Esophagus muscularis mucosa (tissue), 4 donors: ENCODE results near the gene PIBF1. TPM values are rescaled to one million over a fixed set of nuclear protein-coding genes. Genes with fewer than 3 reads are reported as not detected.

Experiments
- DNase-seq: peaks from one replicate; pipeline ENCODE4 v3.0.0-alpha.2; 2017; ENCODE audit errors: extremely low spot score
- H3K27ac ChIP-seq, 4 donors: fragments of 200-600 bp; sonication (generic); replicated peaks in 1 of 4; 1 replicate in 3 of 4; 2 replicates in 1 of 4; pipeline ENCODE4 v1.5.1; 2016 to 2019; ENCODE audit warnings: mild to moderate bottlenecking in 1 of 4
- H3K27me3 ChIP-seq, 4 donors: fragments of 200-600 bp; sonication (generic); one replicate each; pipeline versions ENCODE4 v1.5.1 to v1.6.0; 2016 to 2019
- H3K36me3 ChIP-seq, 4 donors: fragments of 200-600 bp; sonication (generic); one replicate each; pipeline ENCODE4 v1.5.1; 2016 to 2019
- H3K4me1 ChIP-seq, 4 donors: fragments of 200-600 bp; sonication (generic); one replicate each; pipeline ENCODE4 v1.5.1; 2016 to 2019
- H3K4me3 ChIP-seq, 4 donors: fragments of 200-600 bp; sonication (generic); 1 replicate in 2 of 4; 2 replicates in 2 of 4; pipeline ENCODE4 v1.5.1; 2016 to 2019; ENCODE audit warnings: mild to moderate bottlenecking in 4 of 4, moderate library complexity in 1 of 4
- H3K9me3 ChIP-seq, 4 donors: fragments of 200-600 bp; sonication (generic); 1 replicate in 3 of 4; 2 replicates in 1 of 4; pipeline ENCODE4 v1.5.1; 2016 to 2019
- CTCF ChIP-seq, 3 experiments: fragments of 200-600 bp in 2 of 3; fragments of 450-650 bp in 1 of 3; sonication (generic) in 2 of 3; IDR thresholded peaks; one replicate each; pipeline ENCODE4 v1.5.1; 2017 to 2019; ENCODE audit warnings: antibody characterized with exemption in 3 of 3, mild to moderate bottlenecking in 2 of 3, moderate library complexity in 1 of 3
- EP300 ChIP-seq: sonication (generic); formaldehyde crosslinking; IDR thresholded peaks from one replicate; pipeline ENCODE4 v1.6.1; 2017; ENCODE audit warnings: antibody characterized with exemption
- POLR2A ChIP-seq: fragments of 450-650 bp; IDR thresholded peaks from one replicate; pipeline ENCODE4 v1.6.1; 2017; ENCODE audit warnings: antibody characterized with exemption, moderate library complexity, mild to moderate bottlenecking, low read depth
- POLR2AphosphoS5 ChIP-seq, 2 donors: sonication (generic); formaldehyde crosslinking; IDR thresholded peaks; one replicate each; pipeline ENCODE4 v1.6.1; 2017; ENCODE audit warnings: antibody characterized with exemption in 2 of 2
- WGBS: methylation state at CpG from one replicate; pipeline ENCODE4 v1.1.5; 2018; 5-methylcytosine and 5-hydroxymethylcytosine counted together
- intact Hi-C: fragments of 100-400 bp; cut with DNase I; formaldehyde crosslinking; loops from one replicate; pipeline ENCODE4 v1.15.1; 2023
- total RNA-seq, 4 donors: library from RNA; depleted of rRNA; stranded (reverse); fragments of >200 nt; gene quantifications; one replicate each; pipeline versions ENCODE4 v1.1.0 to v1.2.1, GENCODE V29; 2016

PIBF1 gene
- total RNA-seq = 10 to 100 TPM in 3 of 4 donors, 1 to 10 TPM in 1; 9.9 to 18.9 (median 13.3) TPM

GRCh38 chr13:72781451-72782439 is at the start of gene PIBF1, which contains the start of gene DIS3:
Gene PIBF1, plus strand, starts transcription at chr13:72782133. Its CDS starts 1,337 bp downstream, at chr13:72783470.
Gene DIS3, minus strand, starts transcription at chr13:72781900. Its CDS starts 68 bp downstream, at chr13:72781832.
- peaks cover 0 to 43% (median 12%) of the 10 kb centered on the region in 4 donors for H3K36me3 ChIP-seq
- under 1% methylated on average over 36 of the region's 81 CpGs for WGBS

GRCh38 chr13:72737033-72737432 is 44.9 kb upstream of the PIBF1 start:
- no peak for DNase-seq
- Histone ChIP-seq H3K4me1 (no peaks in the 10 kb centered on the region), H3K27ac (no peak overlapping the region), H3K4me3 (no peak overlapping the region), H3K9me3 (no peaks in the 10 kb centered on the region), H3K36me3 (peaks cover 0 to 3% (median 0%) of the 10 kb centered on the region in 4 donors), H3K27me3 (no peaks in the 10 kb centered on the region)
- 97% methylated on average over 3 of the region's 3 CpGs for WGBS
- TF ChIP-seq EP300 (no peak), POLR2A (no peak), POLR2AphosphoS5 (IDR thresholded peaks at IDR 0.05) (no peak), CTCF (IDR thresholded peaks at IDR 0.05) (no peak)
- intact Hi-C loops = no loop called here

More at GRCh38 chr13:72781451-72782439, at the start of gene PIBF1, which contains the start of gene DIS3:
- TF ChIP-seq POLR2A (no peak), POLR2AphosphoS5 (IDR thresholded peaks at IDR 0.05) (peak; percentile 92 to 94), CTCF (IDR thresholded peaks at IDR 0.05) (peak in 1 of 3 experiments; percentile 19)
- DNase-seq = peak; percentile 99
- H3K4me3 ChIP-seq = peak within 1 kb of the TSS; percentile 63 to 97 (median 88)
- H3K4me1 ChIP-seq = peaks cover 31 to 52% (median 43%) of the 10 kb centered on the region in 4 donors
- intact Hi-C loops = loop anchor here (5.0 kb wide), 1 partner anchor 54 kb away; the partner anchor contains the start of genes BORA and MZT1
- no peaks in the 10 kb centered on the region for H3K27me3 ChIP-seq
- H3K9me3 ChIP-seq = no peaks in the 10 kb centered on the region
- peak within 1 kb of the TSS; percentile 86 to 94 (median 86) for H3K27ac ChIP-seq

GRCh38 chr13:72740015-72740414 is 41.9 kb upstream of the PIBF1 start:
- 50% methylated on average over 1 of the region's 1 CpG for WGBS

GRCh38 chr13:72745260-72745659 is 36.7 kb upstream of the PIBF1 start:
- no peak for TF ChIP-seq CTCF (IDR thresholded peaks at IDR 0.05)
- no peak for TF ChIP-seq POLR2AphosphoS5 (IDR thresholded peaks at IDR 0.05)
- TF ChIP-seq POLR2A = no peak
- TF ChIP-seq EP300 = no peak
- intact Hi-C loops = no loop called here
- no peaks in the 10 kb centered on the region for H3K4me1 ChIP-seq
- no peak overlapping the region for H3K27ac ChIP-seq
- H3K9me3 ChIP-seq = no peaks in the 10 kb centered on the region
- WGBS = 77% methylated on average over 1 of the region's 1 CpG
- H3K36me3 ChIP-seq = peaks cover 5 to 43% (median 22%) of the 10 kb centered on the region in 4 donors
- no peak for DNase-seq
- H3K4me3 ChIP-seq = no peak overlapping the region
- no peaks in the 10 kb centered on the region for H3K27me3 ChIP-seq

More at GRCh38 chr13:72740015-72740414, 41.9 kb upstream of the PIBF1 start:
- TF ChIP-seq POLR2AphosphoS5 (IDR thresholded peaks at IDR 0.05) (no peak), CTCF (IDR thresholded peaks at IDR 0.05) (no peak), POLR2A (no peak), EP300 (no peak)
- Histone ChIP-seq H3K27me3 (no peaks in the 10 kb centered on the region), H3K36me3 (peaks cover 0 to 17% (median 8%) of the 10 kb centered on the region in 4 donors), H3K4me1 (no peaks in the 10 kb centered on the region), H3K27ac (no peak overlapping the region), H3K9me3 (no peaks in the 10 kb centered on the region), H3K4me3 (no peak overlapping the region)
- intact Hi-C loops = no loop called here
- DNase-seq = no peak
